ENCODE results near the gene ARHGEF12. TPM values are rescaled to one million over a fixed set of nuclear protein-coding genes. Genes with fewer than 3 reads are reported as not detected.

Gene ARHGEF12
- total RNA-seq, 1 experiment from 2014 or later: 41.0 TPM

- peak overlapping the region; percentile 58 for H2AFZ ChIP-seq (ENCODE audit: low read length)
- H3K27me3 ChIP-seq (ENCODE audit: low read length): no peaks in the 10 kb centered on the region
- H3K36me3 ChIP-seq (ENCODE audit: low read depth, low read length): no peaks in the 10 kb centered on the region
- intact Hi-C loops (cut with micrococcal nuclease): loop anchor here (5.0 kb wide), 2 partner anchors 45 to 145 kb away; no protein-coding TSS in a partner anchor
- peak overlapping the region; percentile 87 for H3K4me2 ChIP-seq (ENCODE audit: low read length)
- H3K4me3 ChIP-seq (ENCODE audit: low read length): peak overlapping the region; percentile 85
- CTCF ChIA-PET: interaction anchor here (0.7 to 1.4 kb wide), 2 partner anchors 63 to 174 kb away, joined by 3 read pairs; partner anchors contain the start of gene GRIK4
- POLR2A ChIA-PET (ENCODE audit: unreplicated experiment): interaction anchor here (0.6 kb wide), 1 partner anchor 33 kb away, joined by 3 read pairs; no protein-coding TSS in a partner anchor
- H3K9me3 ChIP-seq (ENCODE audit: low read length): no peaks in the 10 kb centered on the region
- H3K79me2 ChIP-seq (ENCODE audit: low read length): peaks cover 61% of the 10 kb centered on the region
- peaks cover 3% of the 10 kb centered on the region for H3F3A ChIP-seq (ENCODE audit: low read length, unreplicated experiment)
- H3K9ac ChIP-seq (ENCODE audit: low read length): peak overlapping the region; percentile 75
- TF ChIP-seq EZH2 (IDR thresholded peaks at IDR 0.05; ENCODE audit: low read length, unreplicated experiment) (no peak), CTCF (conservative IDR thresholded peaks at IDR 0.05; ENCODE audit: low read depth, low read length) (no peak), EZH2phosphoT487 (IDR thresholded peaks at IDR 0.05; ENCODE audit: borderline replicate concordance, low read length) (no peak)
- H3K27ac ChIP-seq (ENCODE audit: low read length): 0 out of 2 replicates have a peak overlapping the region, but pooled peaks have one; percentile 35
- DNase-seq (peak; percentile 41), ATAC-seq (peak; percentile 0; the same call in 1 of the 2 replicates)
- BruUV-seq (replicated peaks): TSS peak; percentile 31
- peaks cover 50% of the 10 kb centered on the region for H3K4me1 ChIP-seq (ENCODE audit: insufficient read depth, low read length)
- no peaks in the 10 kb centered on the region for H3K9me2 ChIP-seq (replicated peaks; ENCODE audit: low read length)
- peaks cover 47% of the 10 kb centered on the region for H4K20me1 ChIP-seq (ENCODE audit: low read length)
Measured at GRCh38 chr11:120337355-120338106, 1.3 kb downstream of the ARHGEF12 start.

GRCh38 chr11:120338107-120338933, 2.1 kb downstream of the ARHGEF12 start:
- Histone ChIP-seq H3K36me3 (ENCODE audit: low read depth, low read length) (no peaks in the 10 kb centered on the region), H3K27ac (ENCODE audit: low read length) (no peak overlapping the region), H3K4me3 (ENCODE audit: low read length) (peak overlapping the region; percentile 85), H3K4me2 (ENCODE audit: low read length) (peak overlapping the region; percentile 87), H3K4me1 (ENCODE audit: insufficient read depth, low read length) (peaks cover 47% of the 10 kb centered on the region), H2AFZ (ENCODE audit: low read length) (no peak overlapping the region), H3K9ac (ENCODE audit: low read length) (peak overlapping the region; percentile 75; the same call in 1 of the 2 replicates), H3K9me2 (replicated peaks; ENCODE audit: low read length) (no peaks in the 10 kb centered on the region), H3K27me3 (ENCODE audit: low read length) (no peaks in the 10 kb centered on the region), H3F3A (ENCODE audit: low read length, unreplicated experiment) (peaks cover 3% of the 10 kb centered on the region), H3K79me2 (ENCODE audit: low read length) (peaks cover 69% of the 10 kb centered on the region), H3K9me3 (ENCODE audit: low read length) (no peaks in the 10 kb centered on the region), H4K20me1 (ENCODE audit: low read length) (peaks cover 54% of the 10 kb centered on the region)
- BruUV-seq (replicated peaks): no TSS peak
- DNase-seq: peak; percentile 45
- POLR2A ChIA-PET (ENCODE audit: unreplicated experiment): no interaction called here
- no peak for ATAC-seq
- no peak for TF ChIP-seq CTCF (conservative IDR thresholded peaks at IDR 0.05; ENCODE audit: low read depth, low read length)
- no peak for TF ChIP-seq EZH2 (IDR thresholded peaks at IDR 0.05; ENCODE audit: low read length, unreplicated experiment)
- TF ChIP-seq EZH2phosphoT487 (IDR thresholded peaks at IDR 0.05; ENCODE audit: borderline replicate concordance, low read length): no peak
- intact Hi-C loops (cut with micrococcal nuclease): loop anchor here (5.0 kb wide), 2 partner anchors 44 to 144 kb away; no protein-coding TSS in a partner anchor
- CTCF ChIA-PET: interaction anchor here (0.6 to 1.4 kb wide), 3 partner anchors 62 to 173 kb away, joined by 3 read pairs; partner anchors contain the start of gene GRIK4
